SU-DHL-6 (cell line): ENCODE measurements around the gene B4GALNT3.
A peak's percentile ranks its signal among the peaks of the same experiment; 100 is the strongest.

ENCODE experiments used
- H2AFZ ChIP-seq: fragments of 200-600 bp; sonication (generic); 2 replicates; pipeline ENCODE4 v1.6.1; 2014; ENCODE audit warnings: low read depth, mild to moderate bottlenecking, moderate library complexity, mixed read lengths, antibody characterized with exemption, low read length; ENCODE audit not compliant: severe bottlenecking
- H3F3A ChIP-seq: fragments of 200-600 bp; shearing (Covaris generic); 2 replicates; pipeline ENCODE4 v1.6.0; 2016; ENCODE audit warnings: antibody characterized with exemption, mild to moderate bottlenecking; ENCODE audit not compliant: insufficient read depth
- H3K27ac ChIP-seq: fragments of 200-600 bp; sonication (generic); 2 replicates; pipeline ENCODE4 v1.5.1; 2016; ENCODE audit warnings: low read depth, mild to moderate bottlenecking, low read length, moderate library complexity, mixed read lengths
- H3K27me3 ChIP-seq: fragments of 200-600 bp; sonication (generic), shearing (Covaris generic); 2 replicates; pipeline ENCODE4 v1.6.0; 2014; ENCODE audit warnings: mild to moderate bottlenecking, low read length
- H3K36me3 ChIP-seq: fragments of 200-600 bp; sonication (generic); 2 replicates; pipeline ENCODE4 v1.6.1; 2014; ENCODE audit warnings: mild to moderate bottlenecking, low read length, mixed read lengths
- H3K4me2 ChIP-seq: fragments of 300-600, 200-600 bp; shearing (Covaris generic), sonication (generic); 2 replicates; pipeline ENCODE4 v1.6.0; 2014; ENCODE audit warnings: low read length, low read depth, mild to moderate bottlenecking; ENCODE audit not compliant: poor library complexity, severe bottlenecking
- H3K4me3 ChIP-seq: fragments of 200-600 bp; sonication (generic); 2 replicates; pipeline ENCODE4 v1.5.1; 2014; ENCODE audit warnings: antibody characterized with exemption, low read length, mild to moderate bottlenecking, mixed read lengths; ENCODE audit not compliant: insufficient read depth, poor library complexity, severe bottlenecking
- H3K79me2 ChIP-seq: fragments of 200-600 bp; sonication (generic); 2 replicates; pipeline ENCODE4 v1.6.1; 2014; ENCODE audit warnings: mild to moderate bottlenecking, low read length, moderate library complexity; ENCODE audit not compliant: insufficient read depth
- H3K9ac ChIP-seq: fragments of 200-600 bp; sonication (generic); 2 replicates; pipeline ENCODE4 v1.7.0; 2014; ENCODE audit warnings: mild to moderate bottlenecking, low read length
- H3K9me2 ChIP-seq: fragments of 200-600 bp; sonication (generic); replicated peaks from 2 replicates; pipeline ENCODE4 v1.6.1; 2014; ENCODE audit warnings: low read length; ENCODE audit not compliant: insufficient read depth
- H3K9me3 ChIP-seq: fragments of 200-600 bp; sonication (generic); 2 replicates; pipeline ENCODE4 v1.6.1; 2014; ENCODE audit warnings: low read length, mixed read lengths; ENCODE audit not compliant: insufficient read depth
- H4K20me1 ChIP-seq: fragments of 200-600 bp; sonication (generic); 2 replicates; pipeline ENCODE4 v1.6.1; 2014; ENCODE audit warnings: low read depth, mild to moderate bottlenecking, antibody characterized with exemption, low read length, moderate library complexity, mixed read lengths
- CTCF ChIP-seq: fragments of 200-600 bp; sonication (generic); IDR thresholded peaks from one replicate; pipeline ENCODE4 v1.5.1; 2017; ENCODE audit warnings: antibody characterized with exemption, mild to moderate bottlenecking, low read length, moderate library complexity; ENCODE audit not compliant: insufficient read depth, poor library complexity, severe bottlenecking
- EZH2phosphoT487 ChIP-seq: fragments of 200-600 bp; sonication (generic), shearing (Covaris generic); conservative IDR thresholded peaks from 2 replicates; pipeline ENCODE4 v1.6.1; 2018; ENCODE audit warnings: mild to moderate bottlenecking, antibody characterized with exemption, low read length, moderate library complexity, mixed read lengths

The B4GALNT3 gene

DNA sequence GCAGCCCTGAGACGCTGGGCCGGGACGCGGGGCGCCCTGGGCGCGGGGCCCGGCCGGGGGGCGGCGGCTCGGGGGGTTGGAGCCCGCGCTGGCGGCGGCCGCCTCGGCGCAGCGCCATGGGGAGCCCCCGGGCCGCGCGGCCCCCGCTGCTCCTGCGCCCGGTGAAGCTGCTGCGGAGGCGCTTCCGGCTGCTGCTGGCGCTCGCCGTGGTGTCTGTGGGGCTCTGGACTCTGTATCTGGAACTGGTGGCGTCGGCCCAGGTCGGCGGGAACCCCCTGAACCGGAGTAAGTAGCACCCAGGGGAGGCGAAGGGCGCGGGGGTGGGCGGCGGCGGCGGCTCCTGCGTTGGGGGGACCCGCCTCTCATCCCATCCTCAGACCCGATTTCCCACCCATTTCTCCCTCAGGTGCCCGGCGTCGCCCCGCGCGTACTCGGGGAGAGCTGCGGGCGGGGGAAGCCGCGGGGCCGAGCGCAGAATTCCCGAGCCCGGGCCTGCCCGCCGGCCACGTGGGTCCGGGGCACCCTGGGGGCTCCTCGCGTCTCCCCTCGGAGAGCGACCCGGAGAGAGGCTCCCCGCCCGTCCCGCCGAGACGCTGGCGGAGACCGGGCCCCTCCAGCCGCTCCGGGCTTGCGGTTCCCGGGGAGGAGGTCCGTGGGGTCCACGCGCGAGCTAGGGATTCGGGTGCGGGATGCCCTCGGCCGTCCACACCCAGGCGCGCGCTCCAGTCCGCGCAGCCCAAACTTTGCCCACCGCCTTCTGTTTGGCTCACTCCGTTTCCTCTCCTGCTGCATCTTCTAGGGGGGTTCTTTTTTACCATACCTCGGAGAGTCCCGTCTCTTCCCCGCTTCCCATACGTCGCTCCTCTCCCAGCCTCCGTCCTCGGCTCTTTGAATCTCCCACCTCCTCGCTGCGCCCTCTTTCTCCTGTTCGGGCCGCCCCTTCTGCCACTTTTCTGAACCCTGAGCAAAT, 807 bp downstream of the B4GALNT3 start:
- no peak overlapping the region for H3K27ac ChIP-seq
- TF ChIP-seq CTCF = no peak
- no peak for TF ChIP-seq EZH2phosphoT487
- peak overlapping the region; percentile 43 for H3K4me3 ChIP-seq
- H3K4me2 ChIP-seq = peak overlapping the region; percentile 54
- no peaks in the 10 kb centered on the region for H3K9me2 ChIP-seq
- no peak overlapping the region for H2AFZ ChIP-seq
- no peak overlapping the region; the same call in 1 of the 2 replicates for H3K9ac ChIP-seq
- H3K27me3 ChIP-seq = no peaks in the 10 kb centered on the region
- H3K9me3 ChIP-seq = no peaks in the 10 kb centered on the region
- no peaks in the 10 kb centered on the region for H3K79me2 ChIP-seq
- H4K20me1 ChIP-seq = no peaks in the 10 kb centered on the region
- H3K36me3 ChIP-seq = no peaks in the 10 kb centered on the region
- no peaks in the 10 kb centered on the region; the same call in 1 of the 2 replicates for H3F3A ChIP-seq

GRCh38 chr12:461425-461824, 1.7 kb downstream of the B4GALNT3 start:
- no peak overlapping the region for H3K4me2 ChIP-seq
- H3K9me2 ChIP-seq = no peaks in the 10 kb centered on the region
- H4K20me1 ChIP-seq = no peaks in the 10 kb centered on the region
- no peak overlapping the region for H3K27ac ChIP-seq
- H3K9ac ChIP-seq = no peak overlapping the region
- no peak overlapping the region for H2AFZ ChIP-seq
- no peak overlapping the region for H3K4me3 ChIP-seq
- no peaks in the 10 kb centered on the region for H3K36me3 ChIP-seq
- H3K79me2 ChIP-seq = no peaks in the 10 kb centered on the region
- TF ChIP-seq EZH2phosphoT487 (no peak), CTCF (no peak)
- H3F3A ChIP-seq = no peaks in the 10 kb centered on the region; the same call in 1 of the 2 replicates
- H3K27me3 ChIP-seq = no peaks in the 10 kb centered on the region
- H3K9me3 ChIP-seq = no peaks in the 10 kb centered on the region

DNA sequence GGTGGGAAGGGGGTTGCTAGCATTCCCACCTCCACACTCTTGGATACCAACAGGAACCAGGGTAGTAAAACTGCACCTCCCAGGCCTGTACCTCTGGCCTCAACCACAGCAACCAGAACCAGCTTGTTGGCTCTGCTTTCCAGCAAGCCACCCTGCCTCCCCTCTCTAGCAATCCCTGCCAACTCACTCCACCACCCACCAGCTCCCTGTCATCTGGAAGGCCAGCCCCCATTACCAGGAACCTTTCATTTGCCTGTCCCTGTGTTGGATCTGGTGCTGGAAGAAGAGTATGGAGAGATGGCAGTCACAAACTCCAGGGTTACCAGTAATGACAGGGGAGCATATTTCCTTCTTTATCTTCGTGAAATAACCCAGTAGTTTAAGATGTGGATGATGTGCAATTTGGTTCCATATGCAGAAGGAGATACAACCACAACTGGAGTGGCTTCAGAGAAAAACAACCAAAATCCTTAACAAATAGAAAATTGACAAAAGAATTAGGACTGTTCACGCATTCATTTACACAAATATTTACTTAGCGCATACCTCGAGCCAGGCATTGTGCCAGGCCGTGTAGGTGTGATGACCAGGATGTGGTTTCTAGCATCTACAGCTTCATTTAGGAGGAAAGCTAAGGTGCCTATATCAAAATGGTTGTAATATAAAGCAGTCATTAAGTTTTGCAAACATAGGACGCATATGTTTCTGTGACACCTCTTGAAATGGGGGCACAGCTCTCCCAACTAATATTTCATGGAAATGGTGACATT, 3.4 kb downstream of the B4GALNT3 start:
- Histone ChIP-seq H2AFZ (no peak overlapping the region), H3K27ac (no peak overlapping the region), H3K9me3 (no peaks in the 10 kb centered on the region), H3K79me2 (no peaks in the 10 kb centered on the region), H3K9me2 (no peaks in the 10 kb centered on the region), H3K27me3 (no peaks in the 10 kb centered on the region), H3K36me3 (no peaks in the 10 kb centered on the region), H3F3A (no peaks in the 10 kb centered on the region; the same call in 1 of the 2 replicates), H3K4me2 (no peak overlapping the region), H3K9ac (no peak overlapping the region), H3K4me3 (no peak overlapping the region), H4K20me1 (no peaks in the 10 kb centered on the region)
- no peak for TF ChIP-seq CTCF
- TF ChIP-seq EZH2phosphoT487 = no peak
